Measurements from ENCODE around the gene RNF2. TPM values are rescaled to one million over a fixed set of nuclear protein-coding genes. Genes with fewer than 3 reads are reported as not detected.
"Not testable (repeated sequence)": the region's sequence is repeated elsewhere in the genome, so short reads cannot be mapped to it uniquely, and the experiment has no call there.

Gene RNF2
- 51.1 TPM for total RNA-seq
- polyA plus RNA-seq, result 9.5 TPM

DNA sequence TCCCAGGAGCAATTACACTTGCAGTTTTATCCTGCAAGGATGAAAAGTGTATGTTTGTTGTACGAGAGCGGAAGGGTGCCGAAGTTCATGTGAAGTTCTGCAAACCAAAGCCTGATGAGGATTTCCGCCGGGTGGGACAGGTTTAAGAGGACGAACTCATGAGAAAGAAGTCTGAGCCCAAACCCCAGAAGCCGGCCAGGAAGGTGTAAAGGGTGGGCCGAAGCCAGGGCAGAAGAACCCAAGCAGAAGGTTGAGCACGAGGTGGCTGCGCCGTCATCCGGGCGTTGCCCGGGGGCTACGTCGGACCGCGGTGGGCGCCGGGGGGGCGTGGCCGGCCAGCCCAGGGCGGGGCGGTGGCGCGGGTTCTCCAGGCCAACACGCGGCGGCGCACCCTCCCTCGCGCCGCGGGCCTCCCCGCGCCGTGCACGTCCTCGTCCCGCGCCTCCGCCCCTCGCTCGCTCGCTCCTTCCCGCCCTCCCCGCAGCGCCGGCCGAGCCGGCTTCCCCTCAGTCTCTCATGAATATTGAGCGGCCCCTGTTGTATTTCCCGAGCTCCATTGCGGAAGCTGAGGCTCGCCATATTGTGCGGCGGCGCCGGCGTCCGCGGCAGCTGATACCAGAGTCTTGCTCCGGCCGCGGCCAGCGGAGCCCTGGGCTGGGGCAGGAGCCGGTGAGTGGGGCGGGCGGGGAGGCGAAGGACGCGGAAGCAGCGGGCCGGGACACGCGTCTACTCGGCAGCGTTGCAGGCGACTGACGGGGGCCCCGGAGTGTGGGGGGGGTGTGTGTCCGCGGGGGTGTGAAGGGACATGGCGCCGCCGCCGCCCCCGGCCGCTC is at the start of gene RNF2:
RNF2 (plus strand) TSS at position 578 of the 833 bp plus-strand sequence. CDS start 41,996 bp downstream, outside the sequence.
- Histone ChIP-seq H3K27ac (ENCODE audit: low read depth) (peak within 1 kb of the TSS; percentile 81), H3K4me1 (ENCODE audit: insufficient read depth) (no peaks in the 10 kb centered on the region), H3K4me3 (ENCODE audit: low read depth, low read length) (peak within 1 kb of the TSS; percentile 84), H3K36me3 (ENCODE audit: insufficient read depth) (no peaks in the 10 kb centered on the region)
- 1% methylated on average over 89 of the region's 89 CpGs for WGBS
- peak; percentile 61 for DNase-seq (ENCODE audit: extremely low spot score)

DNA sequence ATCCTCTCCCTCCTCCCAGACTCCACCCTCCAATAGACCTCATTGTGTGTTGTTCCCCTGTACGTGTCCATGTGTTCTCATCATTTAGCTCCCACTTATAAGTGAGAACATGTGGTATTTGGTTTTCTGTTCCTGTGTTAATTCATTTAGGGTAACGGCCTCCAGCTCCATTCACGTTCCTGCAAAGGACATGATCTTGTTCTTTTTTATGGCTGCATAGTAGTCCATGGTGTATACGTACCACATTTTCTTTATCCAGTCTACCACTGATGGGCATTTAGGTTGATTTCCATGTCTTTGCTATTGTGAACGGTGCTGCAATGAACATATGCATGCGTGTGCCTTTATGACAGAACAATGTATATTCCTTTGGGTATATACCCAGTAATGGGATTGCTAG is 45.4 kb upstream of the RNF2 start:
- H3K27ac ChIP-seq (ENCODE audit: low read depth); DNase-seq (ENCODE audit: extremely low spot score): not testable (repeated sequence)
- WGBS, result 96% methylated on average over 6 of the region's 6 CpGs

DNA sequence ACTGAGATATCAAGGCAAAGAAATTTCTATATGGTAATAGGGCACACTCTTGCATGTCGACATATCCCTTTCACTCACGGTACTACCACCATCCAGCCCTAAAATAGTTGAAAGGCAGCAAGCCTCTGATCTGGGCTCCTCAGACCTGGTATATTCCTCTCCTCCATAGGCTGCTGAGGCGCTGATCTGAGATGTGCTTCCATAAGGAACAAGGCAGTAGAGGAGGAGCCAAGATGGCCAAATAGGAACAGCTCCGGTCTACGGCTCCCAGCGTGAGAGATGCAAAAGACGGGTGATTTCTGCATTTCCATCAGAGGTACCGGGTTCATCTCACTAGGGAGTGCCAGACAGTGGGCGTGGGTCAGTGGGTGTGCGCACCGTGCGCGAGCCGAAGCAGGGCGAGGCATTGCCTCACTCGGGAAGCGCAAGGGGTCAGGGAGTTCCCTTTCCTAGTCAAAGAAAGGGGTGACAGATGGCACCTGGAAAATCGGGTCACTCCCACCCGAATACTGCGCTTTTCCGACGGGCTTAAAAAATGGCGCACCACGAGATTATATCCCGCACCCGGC is 44.0 kb upstream of the RNF2 start:
- not testable (repeated sequence) for H3K27ac ChIP-seq (ENCODE audit: low read depth); H3K4me1 ChIP-seq (ENCODE audit: insufficient read depth); H3K4me3 ChIP-seq (ENCODE audit: low read depth, low read length); DNase-seq (ENCODE audit: extremely low spot score); H3K36me3 ChIP-seq (ENCODE audit: insufficient read depth)
- 89% methylated on average over 26 of the region's 26 CpGs for WGBS

More for the DNA sequence above, 45.4 kb upstream of the RNF2 start:
- H3K36me3 ChIP-seq (ENCODE audit: insufficient read depth); H3K4me1 ChIP-seq (ENCODE audit: insufficient read depth); H3K4me3 ChIP-seq (ENCODE audit: low read depth, low read length): not testable (repeated sequence)

DNA sequence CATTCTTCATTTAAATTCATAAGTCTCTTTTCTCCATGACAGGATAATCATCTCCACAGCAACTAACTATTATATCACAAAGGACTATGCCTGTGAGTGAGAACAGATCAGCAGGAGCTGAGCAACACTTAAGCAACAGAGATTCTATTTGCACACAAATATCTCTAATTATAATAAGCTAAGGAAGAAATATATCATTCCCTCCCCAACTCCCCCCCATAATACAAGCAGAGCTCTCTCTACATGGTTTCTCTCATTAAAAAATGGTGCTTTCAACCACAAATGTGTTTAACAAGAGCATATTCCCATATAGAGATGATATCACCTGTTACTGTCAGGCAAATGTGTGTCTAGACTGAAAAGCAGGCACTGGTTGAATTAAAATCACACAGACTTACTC is 36.5 kb upstream of the RNF2 start:
- DNase-seq (ENCODE audit: extremely low spot score), result no peak
- Histone ChIP-seq H3K27ac (ENCODE audit: low read depth) (no peak overlapping the region), H3K4me3 (ENCODE audit: low read depth, low read length) (no peak overlapping the region), H3K4me1 (ENCODE audit: insufficient read depth) (no peaks in the 10 kb centered on the region), H3K36me3 (ENCODE audit: insufficient read depth) (no peaks in the 10 kb centered on the region)

DNA sequence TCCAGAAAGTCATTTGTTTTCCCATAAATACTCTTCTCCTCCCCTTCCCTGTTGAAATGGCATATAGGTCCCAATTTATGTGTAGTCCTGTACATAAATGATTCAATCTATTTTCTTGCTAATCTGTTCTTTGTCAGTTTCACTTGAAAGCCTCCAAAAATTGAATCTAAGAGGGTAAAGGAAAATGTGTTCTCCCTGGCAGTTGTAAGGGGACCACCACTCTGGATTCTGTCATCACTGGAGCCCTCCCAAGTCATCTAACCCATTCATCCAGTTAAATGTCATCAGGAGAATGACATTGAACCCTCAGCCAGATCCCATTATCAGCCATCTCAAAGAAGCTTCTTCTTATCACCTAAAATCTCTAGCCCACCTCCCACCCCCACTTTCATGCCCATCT is 35.0 kb upstream of the RNF2 start:
- DNase-seq (ENCODE audit: extremely low spot score), result no peak
- Histone ChIP-seq H3K4me3 (ENCODE audit: low read depth, low read length) (no peak overlapping the region), H3K4me1 (ENCODE audit: insufficient read depth) (no peaks in the 10 kb centered on the region), H3K27ac (ENCODE audit: low read depth) (no peak overlapping the region), H3K36me3 (ENCODE audit: insufficient read depth) (no peaks in the 10 kb centered on the region)

DNA sequence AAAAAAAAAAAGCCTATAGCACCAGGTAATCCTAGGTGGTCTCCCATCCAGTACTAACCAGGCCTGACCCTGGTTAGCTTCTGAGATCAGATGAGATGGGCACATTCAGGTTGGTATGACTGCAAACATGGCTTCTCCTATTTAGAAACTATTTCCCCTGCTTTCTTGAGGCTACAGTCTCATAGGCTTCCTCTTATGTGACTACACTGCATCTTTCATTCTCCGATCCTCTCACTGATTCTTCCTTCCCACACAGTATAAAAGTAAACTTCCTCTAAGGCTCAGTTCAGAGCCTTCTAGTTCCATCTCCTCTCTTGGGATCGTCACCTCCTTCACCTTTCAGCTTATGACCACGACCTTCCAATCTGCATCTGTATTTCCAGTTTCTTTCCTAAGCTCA is 30.4 kb upstream of the RNF2 start:
- no peak for DNase-seq (ENCODE audit: extremely low spot score)
- Histone ChIP-seq H3K27ac (ENCODE audit: low read depth) (no peak overlapping the region), H3K4me1 (ENCODE audit: insufficient read depth) (no peaks in the 10 kb centered on the region), H3K4me3 (ENCODE audit: low read depth, low read length) (no peak overlapping the region), H3K36me3 (ENCODE audit: insufficient read depth) (no peaks in the 10 kb centered on the region)
- WGBS, result 68% methylated on average over 3 of the region's 3 CpGs

DNA sequence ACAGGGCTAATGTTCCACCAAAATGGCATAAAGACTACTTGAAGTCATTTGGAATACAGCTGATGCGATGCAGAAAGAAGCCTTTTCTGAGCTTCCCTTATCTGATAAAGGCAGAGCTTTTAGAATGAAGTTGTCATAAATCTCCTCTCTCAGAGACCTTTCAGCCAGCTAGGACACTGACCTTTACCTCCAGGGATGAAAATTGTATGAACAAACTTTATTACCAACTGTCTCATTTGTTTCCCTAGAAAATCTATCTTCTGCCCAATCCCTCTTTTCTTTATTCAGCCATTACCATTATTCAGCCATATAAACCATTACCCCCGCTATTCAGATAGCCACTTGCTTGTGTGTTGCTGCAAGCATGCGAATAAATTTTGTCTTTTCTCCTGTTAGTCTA is 29.7 kb upstream of the RNF2 start:
- no peak for DNase-seq (ENCODE audit: extremely low spot score)
- WGBS, result 70% methylated on average over 3 of the region's 3 CpGs
- no peak overlapping the region for H3K4me3 ChIP-seq (ENCODE audit: low read depth, low read length)
- H3K36me3 ChIP-seq (ENCODE audit: insufficient read depth), result no peaks in the 10 kb centered on the region
- no peaks in the 10 kb centered on the region for H3K4me1 ChIP-seq (ENCODE audit: insufficient read depth)
- no peak overlapping the region for H3K27ac ChIP-seq (ENCODE audit: low read depth)

DNA sequence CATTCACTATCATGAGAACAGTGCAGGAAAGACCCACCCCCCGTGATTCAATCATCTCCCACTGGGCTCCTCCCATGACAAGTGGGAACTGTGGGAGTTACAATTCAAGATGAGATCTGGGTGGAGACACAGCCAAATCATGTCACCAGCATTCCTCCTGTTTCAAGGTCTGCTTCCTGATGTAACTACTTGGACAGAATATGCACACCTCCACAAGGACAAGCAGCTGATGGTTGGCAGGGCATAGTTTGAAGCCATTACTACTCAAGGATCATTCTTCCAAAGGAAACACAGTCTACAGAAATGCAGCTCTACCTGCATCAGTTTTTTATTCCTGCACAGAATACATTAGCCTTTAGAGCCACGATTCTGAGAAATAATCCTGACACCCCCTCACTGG is 28.5 kb upstream of the RNF2 start:
- WGBS, result 80% methylated on average over 2 of the region's 2 CpGs
- Histone ChIP-seq H3K4me1 (ENCODE audit: insufficient read depth) (no peaks in the 10 kb centered on the region), H3K36me3 (ENCODE audit: insufficient read depth) (no peaks in the 10 kb centered on the region), H3K27ac (ENCODE audit: low read depth) (no peak overlapping the region), H3K4me3 (ENCODE audit: low read depth, low read length) (no peak overlapping the region)
- DNase-seq (ENCODE audit: extremely low spot score), result no peak

DNA sequence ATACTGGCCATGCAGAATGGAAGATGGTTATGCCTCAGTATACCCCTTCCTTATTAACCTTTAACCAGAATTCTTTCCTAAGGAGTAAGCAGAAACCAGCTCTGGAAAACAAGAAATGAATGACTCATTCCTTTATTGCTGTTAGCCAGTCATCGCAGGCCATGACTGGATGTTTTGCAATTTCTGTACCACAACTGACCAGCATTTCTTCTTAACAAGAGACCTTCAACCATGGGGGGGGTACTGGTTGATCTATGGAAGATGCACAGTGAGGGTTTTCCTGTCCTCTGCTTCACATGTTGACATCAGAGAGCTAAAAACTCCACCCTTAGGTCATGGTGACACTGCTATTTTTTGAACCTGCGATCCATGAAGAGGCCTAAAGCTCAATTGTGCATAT is 28.0 kb upstream of the RNF2 start:
- Histone ChIP-seq H3K4me1 (ENCODE audit: insufficient read depth) (no peaks in the 10 kb centered on the region), H3K27ac (ENCODE audit: low read depth) (no peak overlapping the region), H3K36me3 (ENCODE audit: insufficient read depth) (no peaks in the 10 kb centered on the region), H3K4me3 (ENCODE audit: low read depth, low read length) (no peak overlapping the region)
- DNase-seq (ENCODE audit: extremely low spot score), result no peak
- WGBS, result 83% methylated on average over 2 of the region's 2 CpGs

DNA sequence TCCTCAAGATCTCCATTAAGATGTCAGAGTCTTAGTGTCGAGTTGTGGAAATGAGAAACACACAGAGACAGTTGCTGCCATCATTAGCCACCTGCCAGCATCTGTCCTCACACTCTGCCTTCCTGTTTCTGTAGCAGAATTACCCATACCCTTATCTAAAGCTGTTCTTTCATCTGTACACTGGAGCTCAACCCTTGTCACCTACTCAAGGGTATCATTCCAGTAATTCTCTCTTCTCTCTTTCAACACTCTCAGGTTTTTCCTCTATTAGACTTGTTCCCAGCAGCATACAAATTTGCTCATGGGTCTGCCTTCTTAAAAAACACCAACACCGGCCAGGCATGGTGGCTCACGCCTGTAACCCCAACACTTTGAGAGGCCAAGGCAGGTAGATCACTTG is 27.4 kb upstream of the RNF2 start:
- DNase-seq (ENCODE audit: extremely low spot score), result no peak
- 79% methylated on average over 3 of the region's 3 CpGs for WGBS
- no peaks in the 10 kb centered on the region for H3K36me3 ChIP-seq (ENCODE audit: insufficient read depth)
- no peak overlapping the region for H3K4me3 ChIP-seq (ENCODE audit: low read depth, low read length)
- no peak overlapping the region for H3K27ac ChIP-seq (ENCODE audit: low read depth)
- no peaks in the 10 kb centered on the region for H3K4me1 ChIP-seq (ENCODE audit: insufficient read depth)

DNA sequence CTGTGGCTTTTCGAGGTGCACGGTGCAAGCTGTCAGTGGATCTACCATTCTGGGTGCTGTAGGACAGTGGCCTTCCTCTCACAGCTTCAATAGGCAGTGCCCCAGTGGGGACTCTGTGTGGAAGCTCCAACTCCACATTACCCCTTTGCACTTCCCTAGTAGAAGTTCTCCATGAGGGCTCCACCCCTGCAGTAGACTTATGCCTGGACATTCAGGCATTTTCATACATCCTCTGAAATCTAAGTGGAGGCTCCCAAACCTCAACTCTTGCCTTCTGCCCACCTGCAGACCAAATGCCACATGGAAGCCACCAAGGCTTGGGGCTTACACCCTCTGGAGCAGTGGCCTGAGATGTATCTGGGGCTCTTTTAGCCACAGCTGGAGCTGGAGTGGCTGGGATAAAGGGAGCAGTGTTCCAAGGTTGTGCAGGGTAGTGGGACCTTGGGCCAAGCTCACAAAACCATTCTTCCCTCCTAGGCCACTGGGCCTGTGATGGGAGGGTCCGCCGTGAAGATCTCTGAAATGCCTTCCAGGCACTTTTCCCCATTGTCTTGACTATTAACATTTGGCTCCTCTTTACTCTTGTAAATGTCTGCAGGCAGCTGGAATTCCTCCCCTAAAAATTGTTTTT is 18.0 kb upstream of the RNF2 start:
- Histone ChIP-seq H3K4me1 (ENCODE audit: insufficient read depth) (no peaks in the 10 kb centered on the region), H3K4me3 (ENCODE audit: low read depth, low read length) (no peak overlapping the region), H3K27ac (ENCODE audit: low read depth) (no peak overlapping the region), H3K36me3 (ENCODE audit: insufficient read depth) (no peaks in the 10 kb centered on the region)
- no peak for DNase-seq (ENCODE audit: extremely low spot score)
- WGBS, result 97% methylated on average over 4 of the region's 4 CpGs

DNA sequence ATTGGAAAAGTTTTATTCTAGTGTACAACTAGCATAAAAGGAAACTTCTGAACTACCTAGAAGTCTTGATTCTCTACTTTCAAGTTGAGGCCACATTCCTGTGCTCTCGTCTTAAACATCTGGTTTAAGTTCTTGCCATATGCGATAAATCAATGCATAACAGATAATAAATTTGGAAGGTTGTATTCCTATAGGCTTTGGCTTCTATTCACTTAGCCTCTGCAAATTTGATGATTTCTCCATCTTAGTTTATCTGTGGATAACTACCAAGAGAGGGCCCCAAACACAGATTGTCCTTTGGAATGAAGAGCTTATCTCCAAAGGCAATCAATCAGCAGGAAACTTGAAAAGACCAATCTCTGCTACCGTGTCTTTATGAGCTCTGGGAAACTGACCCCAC is 11.7 kb upstream of the RNF2 start:
- H3K27ac ChIP-seq (ENCODE audit: low read depth), result no peak overlapping the region
- no peaks in the 10 kb centered on the region for H3K4me1 ChIP-seq (ENCODE audit: insufficient read depth)
- 44% methylated on average over 3 of the region's 3 CpGs for WGBS
- DNase-seq (ENCODE audit: extremely low spot score), result no peak
- no peaks in the 10 kb centered on the region for H3K36me3 ChIP-seq (ENCODE audit: insufficient read depth)
- no peak overlapping the region for H3K4me3 ChIP-seq (ENCODE audit: low read depth, low read length)

DNA sequence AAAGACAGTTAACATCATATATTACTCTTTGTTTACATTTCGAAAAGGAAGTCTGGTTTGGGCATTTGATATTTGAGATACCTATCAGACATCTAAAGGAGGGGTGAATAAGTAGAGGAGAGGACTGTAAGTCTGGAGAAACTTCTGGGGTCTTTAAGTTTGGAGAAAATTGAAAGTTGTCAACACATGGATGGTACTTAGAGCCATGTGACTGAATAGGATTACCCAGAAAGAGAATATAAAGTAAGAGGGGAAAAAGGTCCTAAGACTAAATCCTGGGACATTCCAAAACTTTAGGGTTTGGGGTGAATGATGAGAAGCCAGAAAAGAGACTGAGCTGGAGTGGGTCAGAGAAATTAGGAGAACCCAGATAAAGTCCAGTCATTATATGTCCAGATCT is 10.1 kb upstream of the RNF2 start:
- 77% methylated on average over 1 of the region's 1 CpG for WGBS
- Histone ChIP-seq H3K36me3 (ENCODE audit: insufficient read depth) (no peaks in the 10 kb centered on the region), H3K4me3 (ENCODE audit: low read depth, low read length) (no peak overlapping the region), H3K27ac (ENCODE audit: low read depth) (no peak overlapping the region), H3K4me1 (ENCODE audit: insufficient read depth) (no peaks in the 10 kb centered on the region)
- no peak for DNase-seq (ENCODE audit: extremely low spot score)

DNA sequence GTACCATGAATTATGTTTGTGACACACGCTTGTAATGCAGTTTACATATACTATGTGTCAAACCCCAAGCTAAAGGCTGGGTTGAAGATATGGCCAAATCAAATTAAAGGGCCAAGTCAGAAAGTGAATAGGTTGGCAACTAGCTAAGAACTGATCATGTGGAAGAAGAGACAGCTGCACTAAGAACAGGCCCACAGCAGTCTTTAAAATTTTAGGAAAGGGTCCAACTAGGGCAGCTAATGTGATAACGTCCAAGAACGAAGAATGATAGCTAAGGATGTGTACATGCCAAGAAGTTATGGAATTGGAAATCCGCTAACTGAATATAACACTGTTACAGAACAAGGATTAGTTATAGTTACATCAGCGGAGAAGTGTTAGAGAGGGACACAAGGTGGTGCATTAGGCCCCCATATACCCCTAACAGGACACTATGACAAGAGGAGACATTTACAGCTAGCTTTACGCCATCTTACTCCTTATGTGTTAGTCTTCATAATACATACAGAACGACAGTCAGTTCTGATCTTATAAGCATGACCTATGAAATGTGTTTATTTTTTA is 6.5 kb upstream of the RNF2 start:
- Histone ChIP-seq H3K36me3 (ENCODE audit: insufficient read depth) (no peaks in the 10 kb centered on the region), H3K4me3 (ENCODE audit: low read depth, low read length) (no peak overlapping the region), H3K4me1 (ENCODE audit: insufficient read depth) (no peaks in the 10 kb centered on the region), H3K27ac (ENCODE audit: low read depth) (no peak overlapping the region)
- no peak for DNase-seq (ENCODE audit: extremely low spot score)
- 86% methylated on average over 7 of the region's 7 CpGs for WGBS

All from urinary bladder (tissue), 4 donors.